IPS-15b (cell line): Measurements from ENCODE around the gene TLCD3A.

Experiments
- H3K27me3 ChIP-seq: one replicate; pipeline ENCODE4 v1.6.1; 2013; ENCODE audit warnings: low read length; ENCODE audit not compliant: control insufficient read depth, insufficient read depth
- H3K36me3 ChIP-seq: one replicate; pipeline ENCODE4 v1.6.1; 2013; ENCODE audit warnings: low read length; ENCODE audit not compliant: control insufficient read depth, insufficient read depth
- H3K4me1 ChIP-seq: one replicate; pipeline ENCODE4 v1.6.1; 2013; ENCODE audit warnings: mild to moderate bottlenecking, low read length; ENCODE audit not compliant: control insufficient read depth, insufficient read depth
- H3K4me3 ChIP-seq: one replicate; pipeline ENCODE4 v1.5.1; 2013; ENCODE audit warnings: low read depth, low read length
- H3K9ac ChIP-seq: one replicate; pipeline ENCODE4 v1.6.1; 2013; ENCODE audit warnings: low read depth, mild to moderate bottlenecking, low read length
- H3K9me3 ChIP-seq: one replicate; pipeline ENCODE4 v1.6.1; 2013; ENCODE audit warnings: mild to moderate bottlenecking, low read length; ENCODE audit not compliant: control insufficient read depth, insufficient read depth

Gene TLCD3A

DNA sequence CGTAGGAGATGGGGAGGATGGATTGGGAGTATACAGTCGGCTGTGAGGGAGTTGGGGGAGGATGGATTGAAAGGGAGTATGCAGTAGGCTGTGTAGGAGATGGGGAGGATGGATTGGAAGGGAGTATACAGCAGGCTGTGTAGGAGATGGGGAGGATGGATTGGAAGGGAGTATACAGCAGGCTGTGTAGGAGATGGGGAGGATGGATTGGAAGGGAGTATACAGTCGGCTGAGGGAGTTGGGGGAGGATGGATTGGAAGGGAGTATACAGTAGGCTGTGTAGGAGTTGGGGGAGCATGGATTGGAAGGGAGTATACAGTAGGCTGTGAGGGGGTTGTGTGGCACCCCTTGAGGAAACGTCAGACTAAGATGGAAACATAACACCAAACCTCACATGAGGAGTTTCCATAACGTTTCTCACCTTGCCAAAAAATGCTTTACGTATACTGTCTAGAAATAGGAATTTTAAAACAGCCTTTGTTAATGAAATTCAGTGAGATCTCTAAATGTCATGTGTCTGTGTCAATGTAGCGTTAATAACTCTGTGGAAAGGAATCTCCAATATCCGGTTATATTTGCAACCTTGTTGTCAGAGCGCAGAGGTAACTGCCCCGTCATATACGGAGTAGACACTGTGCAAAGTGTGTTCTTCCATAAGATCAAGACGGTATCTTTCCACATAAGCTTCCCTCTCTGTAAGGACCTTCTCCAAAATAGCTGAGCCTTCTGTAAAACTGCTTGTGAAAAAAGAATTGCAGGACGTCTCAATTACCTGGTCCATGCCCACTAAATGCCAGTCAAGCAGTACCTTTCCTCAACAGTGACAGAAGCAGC is 11.5 kb upstream of the TLCD3A start:
- no peaks in the 10 kb centered on the region for H3K4me1 ChIP-seq
- H3K36me3 ChIP-seq = no peaks in the 10 kb centered on the region
- H3K4me3 ChIP-seq = no peak overlapping the region
- H3K9ac ChIP-seq = no peak overlapping the region
- no peaks in the 10 kb centered on the region for H3K9me3 ChIP-seq
- H3K27me3 ChIP-seq = no peaks in the 10 kb centered on the region

DNA sequence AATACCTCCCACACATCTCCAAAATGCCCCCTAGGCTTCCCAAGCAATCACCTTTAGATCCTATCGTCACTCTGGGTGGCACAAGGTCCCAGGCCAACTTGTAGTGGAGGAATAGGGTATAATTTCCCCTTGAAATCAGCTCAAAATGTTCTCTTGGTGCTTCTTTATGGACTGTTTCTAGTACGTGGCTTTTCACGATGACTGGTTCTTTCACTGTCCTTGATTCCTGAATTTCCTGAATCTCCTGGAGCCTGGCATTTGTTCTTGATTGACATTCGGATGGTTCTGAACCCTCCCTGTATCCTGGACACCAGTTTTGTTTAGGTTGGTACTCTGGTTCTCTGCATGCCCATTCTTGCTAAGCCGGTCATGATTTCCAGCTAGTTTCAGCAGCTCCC is 10.9 kb upstream of the TLCD3A start:
- H3K4me1 ChIP-seq = peaks cover 6% of the 10 kb centered on the region
- H3K27me3 ChIP-seq = no peaks in the 10 kb centered on the region
- no peaks in the 10 kb centered on the region for H3K9me3 ChIP-seq
- H3K9ac ChIP-seq = no peak overlapping the region
- no peak overlapping the region for H3K4me3 ChIP-seq
- H3K36me3 ChIP-seq = no peaks in the 10 kb centered on the region

DNA sequence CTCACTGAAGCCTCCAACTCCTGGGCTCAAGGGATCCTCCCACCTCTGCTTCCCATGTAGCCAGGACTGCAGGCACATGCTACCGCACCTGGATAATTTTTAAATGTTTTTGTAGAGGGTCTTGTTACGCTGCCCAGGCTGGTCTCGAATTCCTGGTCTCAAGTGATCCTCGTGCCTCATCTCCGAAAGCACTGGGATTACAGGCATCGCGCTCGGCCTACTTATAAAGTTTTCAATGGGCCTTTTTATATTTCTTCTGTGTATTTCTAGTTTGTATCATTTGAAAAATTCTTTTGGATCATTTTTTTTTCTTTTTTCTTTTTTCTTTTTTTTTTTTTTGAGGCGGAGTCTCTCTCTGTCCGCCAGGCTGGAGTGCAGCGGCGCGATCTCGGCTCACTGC is 7.3 kb upstream of the TLCD3A start:
- Histone ChIP-seq H3K4me3 (no peak overlapping the region), H3K4me1 (peaks cover 8% of the 10 kb centered on the region), H3K36me3 (no peaks in the 10 kb centered on the region), H3K27me3 (no peaks in the 10 kb centered on the region), H3K9me3 (no peaks in the 10 kb centered on the region), H3K9ac (no peak overlapping the region)

DNA sequence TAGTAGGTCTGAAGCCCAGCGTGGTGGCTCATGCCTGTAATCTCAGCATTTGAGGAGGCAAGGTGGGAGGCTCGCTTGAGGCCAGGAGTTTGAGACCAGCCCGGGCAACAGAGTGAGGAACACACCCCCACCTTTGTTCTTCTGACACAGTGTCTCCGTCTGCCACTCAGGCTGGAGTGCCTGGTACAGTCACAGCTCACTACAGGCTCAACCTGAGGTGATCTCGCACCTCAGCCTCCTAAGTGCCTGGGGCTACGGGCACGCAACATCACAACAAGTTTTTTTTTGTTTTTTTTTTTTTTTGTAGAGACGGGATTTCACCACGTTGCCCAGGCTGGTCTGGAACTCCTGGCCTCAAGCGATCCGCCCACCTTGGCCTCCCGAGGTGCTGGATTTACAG is 6.7 kb upstream of the TLCD3A start:
- Histone ChIP-seq H3K4me1 (peaks cover 8% of the 10 kb centered on the region), H3K36me3 (no peaks in the 10 kb centered on the region), H3K9ac (no peak overlapping the region), H3K27me3 (no peaks in the 10 kb centered on the region), H3K9me3 (no peaks in the 10 kb centered on the region), H3K4me3 (no peak overlapping the region)

DNA sequence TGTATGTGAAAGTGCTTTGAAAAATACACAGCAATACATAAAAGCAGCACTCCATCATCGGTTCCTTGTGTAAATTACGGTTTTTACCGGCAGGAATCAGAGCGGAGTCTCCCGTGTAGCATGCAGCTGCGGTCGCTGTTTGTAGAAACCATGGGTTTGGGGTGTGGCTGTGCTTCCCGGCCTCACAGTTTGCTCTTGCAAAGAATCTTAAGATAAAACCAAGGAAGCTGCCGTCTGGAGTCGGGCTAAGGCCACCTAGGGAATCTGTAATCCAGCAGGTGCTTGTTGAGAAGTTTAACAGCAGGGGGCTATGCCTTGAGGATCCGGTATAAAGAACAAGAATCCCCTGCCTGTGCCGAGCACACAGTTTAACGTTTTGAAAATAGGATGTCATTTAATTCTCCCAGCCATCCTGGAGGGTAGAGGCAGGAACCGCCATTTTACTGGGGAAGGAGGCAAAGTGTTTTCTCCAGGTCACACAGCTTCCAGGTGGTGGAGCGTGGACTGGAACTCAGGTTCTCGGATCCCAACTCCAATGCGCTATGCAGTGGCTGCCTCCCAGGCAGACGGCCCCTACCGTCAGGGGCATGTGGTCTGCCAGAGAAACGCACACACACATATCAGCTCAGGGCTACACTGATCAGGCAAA is 6.0 kb upstream of the TLCD3A start:
- no peaks in the 10 kb centered on the region for H3K36me3 ChIP-seq

DNA sequence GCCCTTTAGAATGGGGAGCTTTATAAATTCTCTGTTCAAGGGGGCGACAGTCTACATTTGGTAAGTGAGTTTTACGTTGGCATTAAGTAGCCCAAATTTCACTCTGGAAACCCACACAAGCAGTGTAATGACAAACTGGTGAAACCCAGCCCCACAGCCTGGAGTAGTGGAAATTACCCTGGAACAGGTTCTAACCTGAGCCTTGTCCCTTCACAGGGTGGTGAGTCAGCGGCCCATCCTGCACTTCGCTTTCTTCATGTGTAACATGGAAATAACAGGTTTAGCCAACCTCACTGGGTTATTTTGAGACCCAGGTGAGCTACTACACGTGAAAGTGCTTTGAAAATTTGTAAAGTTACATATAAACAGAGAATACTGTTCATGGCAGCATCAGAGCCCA is 3.5 kb upstream of the TLCD3A start:
- H3K4me1 ChIP-seq = peaks cover 13% of the 10 kb centered on the region
- no peaks in the 10 kb centered on the region for H3K9me3 ChIP-seq
- no peak overlapping the region for H3K9ac ChIP-seq
- H3K36me3 ChIP-seq = no peaks in the 10 kb centered on the region
- H3K4me3 ChIP-seq = no peak overlapping the region
- peaks cover 7% of the 10 kb centered on the region for H3K27me3 ChIP-seq

More for the DNA sequence above, 6.0 kb upstream of the TLCD3A start:
- Histone ChIP-seq H3K4me1 (peaks cover 8% of the 10 kb centered on the region), H3K9ac (no peak overlapping the region), H3K4me3 (peak overlapping the region; percentile 20), H3K9me3 (no peaks in the 10 kb centered on the region), H3K27me3 (no peaks in the 10 kb centered on the region)

DNA sequence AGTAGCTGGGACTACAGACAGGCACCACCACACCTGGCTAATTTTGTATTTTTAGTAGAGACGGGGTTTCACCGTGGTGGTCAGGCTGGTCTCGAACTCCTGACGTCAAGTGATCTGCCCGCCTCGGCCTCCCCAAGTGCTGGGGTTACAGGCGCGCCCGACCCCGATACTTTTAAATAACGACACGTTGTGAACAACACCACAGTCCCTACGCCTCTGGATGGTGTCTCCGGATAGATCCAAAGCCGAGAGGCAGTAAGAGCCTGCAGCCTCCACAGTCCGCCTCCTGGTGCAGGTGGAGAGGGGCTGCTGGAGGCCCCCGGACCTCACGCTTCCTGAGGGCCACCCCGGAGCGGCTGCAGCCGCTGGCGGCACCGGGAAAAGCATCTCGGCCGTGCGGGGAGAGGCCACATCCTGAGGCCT is 741 bp upstream of the TLCD3A start:
- Histone ChIP-seq H3K9ac (peak overlapping the region; percentile 73), H3K4me1 (peaks cover 6% of the 10 kb centered on the region), H3K4me3 (peak overlapping the region; percentile 63), H3K27me3 (peaks cover 7% of the 10 kb centered on the region), H3K9me3 (no peaks in the 10 kb centered on the region), H3K36me3 (peaks cover 2% of the 10 kb centered on the region)

DNA sequence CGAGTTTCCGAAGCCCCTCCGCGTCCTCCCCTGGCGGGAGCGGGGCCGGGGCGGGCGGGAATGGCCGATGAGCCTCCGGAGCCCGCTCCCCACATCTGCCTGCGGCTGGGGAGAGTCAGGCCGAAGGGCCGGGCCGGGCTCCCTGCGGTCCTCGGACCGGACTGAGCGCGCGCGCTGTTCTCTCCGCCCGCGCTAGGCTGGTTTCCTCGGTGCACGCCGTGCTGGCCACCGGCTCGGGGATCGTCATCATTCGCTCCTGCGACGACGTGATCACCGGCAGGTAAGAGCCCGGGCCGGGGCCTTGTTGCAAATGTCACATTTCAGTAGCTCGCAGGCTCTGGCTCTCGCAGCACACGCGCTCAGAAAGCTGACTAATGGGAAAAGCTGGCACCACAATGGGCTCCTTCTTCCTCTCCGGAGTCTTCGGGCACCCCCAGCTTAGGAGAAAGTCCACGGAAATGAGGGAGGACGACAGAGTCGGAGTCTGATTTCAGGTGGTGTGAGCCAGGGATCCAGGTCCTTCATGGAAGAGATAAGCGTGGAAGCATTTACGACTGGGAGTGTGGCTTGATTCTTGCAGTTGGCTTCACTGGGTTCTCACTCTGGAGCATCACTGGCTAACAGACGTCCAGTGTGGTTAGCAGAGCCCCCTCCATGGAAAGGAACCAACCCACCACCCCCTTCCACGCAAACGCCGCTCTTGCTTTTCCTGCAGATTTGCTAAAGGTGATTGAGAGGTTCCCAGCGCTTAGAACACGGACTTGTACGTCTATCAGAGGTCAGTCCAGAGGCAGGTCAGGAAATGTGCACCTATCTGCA is 715 bp downstream of the TLCD3A start:
- Histone ChIP-seq H3K9ac (peak overlapping the region; percentile 60), H3K4me1 (peaks cover 5% of the 10 kb centered on the region)

DNA sequence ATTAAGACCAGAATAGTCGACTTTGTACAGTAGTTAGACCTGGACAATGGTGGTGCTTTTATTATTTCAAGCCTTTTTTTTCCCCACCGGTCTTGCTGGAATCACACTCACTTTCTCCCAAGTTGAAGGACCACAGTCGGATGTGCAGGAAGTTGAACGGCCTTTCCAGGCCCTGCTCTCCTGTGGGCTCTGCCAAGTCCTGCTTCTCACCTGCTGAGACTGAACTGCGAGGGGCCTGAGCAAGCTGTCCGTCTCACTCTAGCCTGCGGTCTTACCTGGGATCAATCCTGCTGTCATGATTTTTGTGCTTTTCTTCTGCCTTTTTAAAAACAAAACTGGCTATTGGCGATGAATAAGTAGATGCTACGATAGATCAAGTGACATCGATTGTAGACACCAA is 1.3 kb downstream of the TLCD3A start:
- Histone ChIP-seq H3K9ac (no peak overlapping the region), H3K4me3 (peak overlapping the region; percentile 76), H3K4me1 (peaks cover 5% of the 10 kb centered on the region), H3K36me3 (peaks cover 6% of the 10 kb centered on the region), H3K27me3 (peaks cover 7% of the 10 kb centered on the region), H3K9me3 (no peaks in the 10 kb centered on the region)

More for the DNA sequence above, 715 bp downstream of the TLCD3A start:
- Histone ChIP-seq H3K4me3 (peak overlapping the region; percentile 76), H3K27me3 (peaks cover 7% of the 10 kb centered on the region), H3K36me3 (peaks cover 6% of the 10 kb centered on the region), H3K9me3 (no peaks in the 10 kb centered on the region)

DNA sequence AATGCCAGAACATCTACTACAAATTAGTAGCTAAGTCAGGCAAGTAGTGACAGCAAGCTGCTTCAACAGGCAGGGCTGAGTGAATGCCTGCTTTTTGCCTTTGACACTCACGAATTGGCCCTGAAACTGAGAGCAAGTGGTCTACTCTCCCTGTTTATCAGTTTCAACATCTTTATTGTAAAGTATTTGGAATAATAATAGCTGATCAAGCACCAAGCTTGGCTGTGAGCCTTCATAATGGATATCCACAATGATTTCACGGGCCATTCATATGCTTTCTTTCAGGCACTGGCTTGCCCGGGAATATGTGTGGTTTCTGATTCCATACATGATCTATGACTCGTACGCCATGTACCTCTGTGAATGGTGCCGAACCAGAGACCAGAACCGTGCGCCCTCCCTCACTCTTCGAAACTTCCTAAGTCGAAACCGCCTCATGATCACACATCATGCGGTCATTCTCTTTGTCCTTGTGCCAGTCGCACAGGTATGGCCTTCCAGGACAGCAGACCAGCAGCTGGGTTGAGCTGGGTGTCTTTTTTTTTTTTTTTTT is 5.2 kb downstream of the TLCD3A start:
- Histone ChIP-seq H3K4me1 (peaks cover 5% of the 10 kb centered on the region), H3K9me3 (no peaks in the 10 kb centered on the region), H3K27me3 (peaks cover 7% of the 10 kb centered on the region), H3K36me3 (peaks cover 20% of the 10 kb centered on the region), H3K4me3 (no peak overlapping the region), H3K9ac (no peak overlapping the region)

DNA sequence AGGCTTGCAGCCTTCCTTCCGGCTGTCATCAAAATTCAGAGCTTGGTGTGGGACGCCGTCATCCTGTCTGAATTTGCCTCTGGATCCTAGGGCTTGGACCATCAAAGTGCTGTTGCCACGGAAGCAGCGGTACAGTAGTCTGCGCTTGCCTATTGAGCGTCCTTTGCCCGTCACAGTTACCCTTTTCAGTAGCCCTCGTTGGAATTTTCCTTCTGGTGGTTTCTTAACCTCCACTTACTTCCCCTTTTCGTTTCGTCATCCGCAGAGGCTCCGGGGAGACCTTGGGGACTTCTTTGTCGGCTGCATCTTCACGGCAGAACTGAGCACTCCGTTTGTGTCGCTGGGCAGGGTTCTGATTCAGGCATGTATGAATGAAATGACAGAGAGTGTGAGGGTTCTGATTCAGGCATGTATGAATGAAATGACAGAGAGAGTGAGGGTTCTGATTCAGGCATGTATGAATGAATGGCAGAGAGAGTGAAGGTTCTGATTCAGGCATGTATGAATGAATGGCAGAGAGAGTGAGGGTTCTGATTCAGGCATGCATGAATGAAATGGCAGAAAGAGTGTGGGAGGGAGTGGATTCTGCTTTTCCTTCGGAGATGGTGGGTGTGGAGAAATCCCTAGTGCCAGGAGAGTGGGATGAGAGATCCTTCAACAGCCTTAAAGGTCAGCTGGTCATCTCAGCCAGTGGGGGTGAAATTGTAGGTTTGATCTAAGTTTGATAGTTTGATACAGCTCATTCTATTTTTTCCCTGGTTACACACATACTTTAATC is 8.0 kb downstream of the TLCD3A start:
- no peak overlapping the region for H3K9ac ChIP-seq
- H3K36me3 ChIP-seq = peaks cover 26% of the 10 kb centered on the region
- no peaks in the 10 kb centered on the region for H3K27me3 ChIP-seq
- H3K4me1 ChIP-seq = no peaks in the 10 kb centered on the region
- no peak overlapping the region for H3K4me3 ChIP-seq
- H3K9me3 ChIP-seq = no peaks in the 10 kb centered on the region
